Esophagus muscularis mucosa (tissue), 4 donors: ENCODE measurements around the gene NLGN4Y. TPM values are rescaled to one million over a fixed set of nuclear protein-coding genes. Genes with fewer than 3 reads are reported as not detected.

Experiments used
- DNase-seq: peaks from one replicate; pipeline ENCODE4 v3.0.0-alpha.2; 2017; ENCODE audit errors: extremely low spot score
- H3K27ac ChIP-seq, 4 donors: fragments of 200-600 bp; sonication (generic); replicated peaks in 1 of 4; 1 replicate in 3 of 4; 2 replicates in 1 of 4; pipeline ENCODE4 v1.5.1; 2016 to 2019; ENCODE audit warnings: mild to moderate bottlenecking in 1 of 4
- H3K27me3 ChIP-seq, 4 donors: fragments of 200-600 bp; sonication (generic); one replicate each; pipeline versions ENCODE4 v1.5.1 to v1.6.0; 2016 to 2019
- H3K36me3 ChIP-seq, 4 donors: fragments of 200-600 bp; sonication (generic); one replicate each; pipeline ENCODE4 v1.5.1; 2016 to 2019
- H3K4me1 ChIP-seq, 4 donors: fragments of 200-600 bp; sonication (generic); one replicate each; pipeline ENCODE4 v1.5.1; 2016 to 2019
- H3K4me3 ChIP-seq, 4 donors: fragments of 200-600 bp; sonication (generic); 1 replicate in 2 of 4; 2 replicates in 2 of 4; pipeline ENCODE4 v1.5.1; 2016 to 2019; ENCODE audit warnings: mild to moderate bottlenecking in 4 of 4, moderate library complexity in 1 of 4
- H3K9me3 ChIP-seq, 4 donors: fragments of 200-600 bp; sonication (generic); 1 replicate in 3 of 4; 2 replicates in 1 of 4; pipeline ENCODE4 v1.5.1; 2016 to 2019
- EP300 ChIP-seq: sonication (generic); formaldehyde crosslinking; IDR thresholded peaks from one replicate; pipeline ENCODE4 v1.6.1; 2017; ENCODE audit warnings: antibody characterized with exemption
- POLR2A ChIP-seq: fragments of 450-650 bp; IDR thresholded peaks from one replicate; pipeline ENCODE4 v1.6.1; 2017; ENCODE audit warnings: antibody characterized with exemption, moderate library complexity, mild to moderate bottlenecking, low read depth
- POLR2AphosphoS5 ChIP-seq, 2 donors: sonication (generic); formaldehyde crosslinking; IDR thresholded peaks; one replicate each; pipeline ENCODE4 v1.6.1; 2017; ENCODE audit warnings: antibody characterized with exemption in 2 of 2
- WGBS: methylation state at CpG from one replicate; pipeline ENCODE4 v1.1.5; 2018; 5-methylcytosine and 5-hydroxymethylcytosine counted together
- intact Hi-C: fragments of 100-400 bp; cut with DNase I; formaldehyde crosslinking; loops from one replicate; pipeline ENCODE4 v1.15.1; 2023
- total RNA-seq, 4 donors: library from RNA; depleted of rRNA; stranded (reverse); fragments of >200 nt; gene quantifications; one replicate each; pipeline versions ENCODE4 v1.1.0 to v1.2.1, GENCODE V29; 2016
- TF ChIP-seq, protein P1 (sequence below), 3 experiments: fragments of 200-600 bp in 2 of 3; fragments of 450-650 bp in 1 of 3; sonication (generic) in 2 of 3; IDR thresholded peaks; one replicate each; pipeline ENCODE4 v1.5.1; 2017 to 2019; ENCODE audit warnings: antibody characterized with exemption in 3 of 3, mild to moderate bottlenecking in 2 of 3, moderate library complexity in 1 of 3

NLGN4Y gene
- total RNA-seq, 4 donors from 2014 or later: 0.06 to 24.5 (median 20.9) TPM; not detected in 1

DNA sequence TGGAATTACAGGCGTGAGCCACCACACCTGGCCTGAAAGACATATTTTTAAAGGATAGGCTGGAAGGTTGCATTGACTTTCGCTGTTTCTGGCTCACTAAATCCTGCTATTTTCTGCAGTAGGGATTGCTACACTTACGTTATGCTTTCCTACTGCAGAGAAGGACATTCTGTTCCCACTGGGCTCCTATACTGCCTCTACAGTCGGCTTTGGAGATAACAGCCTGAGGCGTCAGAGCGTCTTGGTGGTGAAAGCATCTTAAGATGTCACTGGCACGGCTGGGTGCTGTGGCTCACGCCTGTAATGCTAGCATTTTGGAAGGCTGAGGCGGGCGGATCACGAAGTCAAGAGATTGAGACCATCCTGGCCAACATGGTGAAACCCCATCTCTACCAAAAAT lies 77.0 kb downstream of the NLGN4Y start:
- no peaks in the 10 kb centered on the region for H3K36me3 ChIP-seq
- no peak overlapping the region for H3K4me3 ChIP-seq
- no peaks in the 10 kb centered on the region for H3K27me3 ChIP-seq
- no peak for TF ChIP-seq POLR2AphosphoS5 (IDR thresholded peaks at IDR 0.05)
- TF ChIP-seq POLR2A: no peak
- TF ChIP-seq, protein P1, sequence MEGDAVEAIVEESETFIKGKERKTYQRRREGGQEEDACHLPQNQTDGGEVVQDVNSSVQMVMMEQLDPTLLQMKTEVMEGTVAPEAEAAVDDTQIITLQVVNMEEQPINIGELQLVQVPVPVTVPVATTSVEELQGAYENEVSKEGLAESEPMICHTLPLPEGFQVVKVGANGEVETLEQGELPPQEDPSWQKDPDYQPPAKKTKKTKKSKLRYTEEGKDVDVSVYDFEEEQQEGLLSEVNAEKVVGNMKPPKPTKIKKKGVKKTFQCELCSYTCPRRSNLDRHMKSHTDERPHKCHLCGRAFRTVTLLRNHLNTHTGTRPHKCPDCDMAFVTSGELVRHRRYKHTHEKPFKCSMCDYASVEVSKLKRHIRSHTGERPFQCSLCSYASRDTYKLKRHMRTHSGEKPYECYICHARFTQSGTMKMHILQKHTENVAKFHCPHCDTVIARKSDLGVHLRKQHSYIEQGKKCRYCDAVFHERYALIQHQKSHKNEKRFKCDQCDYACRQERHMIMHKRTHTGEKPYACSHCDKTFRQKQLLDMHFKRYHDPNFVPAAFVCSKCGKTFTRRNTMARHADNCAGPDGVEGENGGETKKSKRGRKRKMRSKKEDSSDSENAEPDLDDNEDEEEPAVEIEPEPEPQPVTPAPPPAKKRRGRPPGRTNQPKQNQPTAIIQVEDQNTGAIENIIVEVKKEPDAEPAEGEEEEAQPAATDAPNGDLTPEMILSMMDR (IDR thresholded peaks at IDR 0.05): no peak
- no peak for TF ChIP-seq EP300
- intact Hi-C loops: no loop called here
- no CpG with 5 or more reads among the region's 11 CpGs for WGBS
- H3K9me3 ChIP-seq: no peaks in the 10 kb centered on the region
- H3K27ac ChIP-seq: no peak overlapping the region
- H3K4me1 ChIP-seq: no peaks in the 10 kb centered on the region
- DNase-seq: no peak

DNA sequence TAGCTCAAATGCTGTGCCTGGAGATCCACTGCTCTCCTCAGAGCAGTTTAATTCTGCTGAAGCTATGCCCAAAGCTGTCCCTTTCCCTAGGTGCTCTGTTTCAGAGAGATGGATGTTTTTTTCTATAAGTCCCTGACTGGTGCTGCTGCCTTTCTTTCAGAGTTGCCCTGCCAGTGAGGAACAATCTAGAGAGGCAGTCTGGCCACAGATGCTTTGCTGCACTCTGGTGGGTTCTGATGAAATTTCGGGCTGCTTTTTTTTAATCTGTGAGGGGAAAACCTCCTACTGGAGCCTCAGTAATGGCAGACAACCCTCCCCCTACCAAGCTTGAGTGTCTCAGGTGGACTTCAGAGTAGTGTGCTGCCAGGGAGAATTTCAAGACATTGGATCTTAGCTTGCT lies 93.3 kb downstream of the NLGN4Y start:
- Histone ChIP-seq H3K9me3 (no peaks in the 10 kb centered on the region), H3K4me1 (no peaks in the 10 kb centered on the region), H3K27ac (no peak overlapping the region), H3K36me3 (no peaks in the 10 kb centered on the region), H3K27me3 (no peaks in the 10 kb centered on the region), H3K4me3 (no peak overlapping the region)
- intact Hi-C loops: no loop called here
- DNase-seq: no peak
- TF ChIP-seq POLR2AphosphoS5 (IDR thresholded peaks at IDR 0.05) (no peak), POLR2A (no peak), EP300 (no peak)
- TF ChIP-seq, protein P1 (IDR thresholded peaks at IDR 0.05): no peak
- WGBS: no CpG with 5 or more reads among the region's 1 CpG

DNA sequence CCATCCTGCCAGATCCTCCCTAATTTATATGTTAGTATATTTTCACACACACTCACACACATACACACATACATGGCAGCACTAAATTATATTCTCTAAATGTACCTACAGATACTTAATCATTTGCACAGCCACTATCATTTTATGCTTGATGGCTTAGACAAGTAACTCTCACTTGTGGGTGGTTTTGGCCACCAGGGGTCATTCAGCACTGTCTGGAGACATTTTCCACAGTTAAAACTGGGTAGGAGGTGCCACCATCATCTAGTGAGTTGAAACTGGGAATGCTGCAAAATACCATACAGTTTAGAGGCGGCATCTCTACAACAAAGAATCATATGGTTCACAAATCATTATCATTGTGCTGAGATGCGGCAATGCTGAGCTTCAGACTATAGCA lies 94.2 kb downstream of the NLGN4Y start:
- no CpG with 5 or more reads among the region's 2 CpGs for WGBS
- Histone ChIP-seq H3K4me1 (no peaks in the 10 kb centered on the region), H3K27ac (no peak overlapping the region), H3K36me3 (no peaks in the 10 kb centered on the region), H3K9me3 (no peaks in the 10 kb centered on the region), H3K27me3 (no peaks in the 10 kb centered on the region), H3K4me3 (no peak overlapping the region)
- TF ChIP-seq, protein P1 (IDR thresholded peaks at IDR 0.05): no peak
- TF ChIP-seq EP300 (no peak), POLR2A (no peak), POLR2AphosphoS5 (IDR thresholded peaks at IDR 0.05) (no peak)
- intact Hi-C loops: no loop called here
- no peak for DNase-seq

DNA sequence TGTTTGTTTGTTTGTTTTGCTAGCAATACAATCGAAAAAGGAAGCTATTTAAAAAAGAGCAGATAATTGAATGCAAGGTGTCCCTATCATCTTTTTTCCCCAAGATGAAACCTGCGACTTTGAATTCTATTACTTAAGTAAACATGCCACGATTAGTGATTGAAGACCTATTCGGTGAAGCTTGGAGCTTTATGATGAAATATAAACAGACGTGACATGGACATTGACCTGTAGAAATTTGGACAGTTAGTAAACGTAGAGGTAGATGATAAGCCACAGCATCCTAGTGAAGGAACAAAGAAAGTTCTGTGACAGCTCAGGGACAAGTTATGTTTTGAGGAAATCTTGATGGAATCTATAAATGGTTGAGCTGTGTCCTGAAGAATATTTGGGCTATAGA lies 103.9 kb downstream of the NLGN4Y start:
- no CpG with 5 or more reads among the region's 6 CpGs for WGBS
- peaks cover 0 to 5% (median 0%) of the 10 kb centered on the region in 4 donors for H3K36me3 ChIP-seq
- H3K27ac ChIP-seq: no peak overlapping the region
- H3K9me3 ChIP-seq: no peaks in the 10 kb centered on the region
- DNase-seq: no peak
- H3K27me3 ChIP-seq: no peaks in the 10 kb centered on the region
- TF ChIP-seq EP300: no peak
- TF ChIP-seq, protein P1 (IDR thresholded peaks at IDR 0.05): no peak
- no peak for TF ChIP-seq POLR2A
- no peak for TF ChIP-seq POLR2AphosphoS5 (IDR thresholded peaks at IDR 0.05)
- intact Hi-C loops: no loop called here
- no peak overlapping the region for H3K4me3 ChIP-seq
- H3K4me1 ChIP-seq: no peaks in the 10 kb centered on the region

DNA sequence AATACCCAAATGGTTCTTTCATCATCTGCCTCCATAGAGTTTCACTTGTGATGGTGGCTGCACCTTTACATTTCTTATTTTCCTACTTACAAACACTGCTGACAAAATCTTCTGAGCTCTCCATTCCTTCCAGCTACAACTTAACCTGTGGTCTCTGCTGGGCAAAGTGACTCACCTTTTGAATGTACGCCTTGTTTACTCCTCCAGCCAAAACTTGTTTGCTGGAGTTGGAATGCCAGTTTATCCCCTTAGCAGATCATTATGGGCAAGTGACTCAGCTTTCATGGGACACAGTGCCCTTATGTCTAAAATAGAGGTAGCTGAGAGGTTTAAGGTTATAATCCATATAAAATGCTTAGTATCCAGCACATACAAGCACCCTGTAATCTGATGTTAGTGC lies 107.3 kb downstream of the NLGN4Y start:
- H3K27ac ChIP-seq: no peak overlapping the region
- H3K4me3 ChIP-seq: no peak overlapping the region
- no peaks in the 10 kb centered on the region for H3K9me3 ChIP-seq
- TF ChIP-seq EP300 (no peak), POLR2AphosphoS5 (IDR thresholded peaks at IDR 0.05) (no peak), POLR2A (no peak)
- TF ChIP-seq, protein P1 (IDR thresholded peaks at IDR 0.05): no peak
- no peaks in the 10 kb centered on the region for H3K36me3 ChIP-seq
- WGBS: no CpG with 5 or more reads among the region's 1 CpG
- H3K4me1 ChIP-seq: no peaks in the 10 kb centered on the region
- H3K27me3 ChIP-seq: no peaks in the 10 kb centered on the region
- intact Hi-C loops: no loop called here
- DNase-seq: no peak
